Small intestine (tissue), 7 donors: ENCODE measurements around the gene MYO3B. TPM values are rescaled to one million over a fixed set of nuclear protein-coding genes. Genes with fewer than 3 reads are reported as not detected.

ENCODE experiments used
- DNase-seq, 2 donors: peaks; one replicate each; pipeline versions ENCODE4 v3.0.0 to v3.0.0-alpha.2; 2013
- FAIRE-seq: peaks from 2 replicates; lab custom pipeline; 2012; peaks lifted over from hg19 to GRCh38; lab: Jason Lieb, UNC
- H3K27ac ChIP-seq, 3 donors: one replicate each; pipeline ENCODE4 v1.5.1; 2013; ENCODE audit warnings: low read length in 2 of 3, mild to moderate bottlenecking in 2 of 3, control low read depth in 1 of 3, inconsistent platforms in 1 of 3, low read depth in 1 of 3, moderate library complexity in 1 of 3
- H3K27me3 ChIP-seq, 3 donors: one replicate each; pipeline ENCODE4 v1.6.1; 2013; ENCODE audit warnings: low read length in 3 of 3, inconsistent platforms in 1 of 3; ENCODE audit not compliant: control insufficient read depth in 3 of 3, insufficient read depth in 3 of 3
- H3K36me3 ChIP-seq, 3 donors: one replicate each; pipeline ENCODE4 v1.6.1; 2013; ENCODE audit warnings: low read length in 3 of 3, inconsistent platforms in 1 of 3, low read depth in 1 of 3, mild to moderate bottlenecking in 1 of 3, moderate library complexity in 1 of 3; ENCODE audit not compliant: control insufficient read depth in 3 of 3, insufficient read depth in 2 of 3
- H3K4me1 ChIP-seq, 3 donors: one replicate each; pipeline ENCODE4 v1.6.1; 2013; ENCODE audit warnings: low read length in 2 of 3, inconsistent platforms in 1 of 3, low read depth in 1 of 3, mild to moderate bottlenecking in 1 of 3, moderate library complexity in 1 of 3; ENCODE audit not compliant: control insufficient read depth in 3 of 3, insufficient read depth in 2 of 3
- H3K4me3 ChIP-seq, 3 donors: one replicate each; pipeline ENCODE4 v1.5.1; 2013; ENCODE audit warnings: low read length in 3 of 3, control low read depth in 1 of 3, inconsistent platforms in 1 of 3, low read depth in 1 of 3, mild to moderate bottlenecking in 1 of 3, moderate library complexity in 1 of 3
- H3K9me3 ChIP-seq, 2 donors: one replicate each; pipeline ENCODE4 v1.6.1; 2013; ENCODE audit warnings: low read depth in 1 of 2, low read length in 1 of 2; ENCODE audit not compliant: control insufficient read depth in 2 of 2, insufficient read depth in 1 of 2
- WGBS, 3 donors: extraction: QIAGEN DNeasy Blood & Tissue Kit; methylation state at CpG; one replicate each; pipeline ENCODE4 v1.1.7; 2013; 5-methylcytosine and 5-hydroxymethylcytosine counted together
- polyA plus RNA-seq, 4 donors: library from polyadenylated mRNA; stranded (reverse) in 3 of 4; unstranded in 1 of 4; fragments of 200-250 nt in 3 of 4; fragments of 120-200 nt in 1 of 4; gene quantifications; one replicate each; pipeline versions ENCODE4 v1.2.1 to v1.2.3, GENCODE V29; 2013
- donor health status: healthy with polysubstance abuse.
- donor health status: control.
- donor health status: control.
- donor health status: Bipolar disorder and iron deficiency.
- donor health status: healthy.

MYO3B gene
- polyA plus RNA-seq, 4 donors, result 0.03 to 0.81 TPM; not detected in 2

DNA sequence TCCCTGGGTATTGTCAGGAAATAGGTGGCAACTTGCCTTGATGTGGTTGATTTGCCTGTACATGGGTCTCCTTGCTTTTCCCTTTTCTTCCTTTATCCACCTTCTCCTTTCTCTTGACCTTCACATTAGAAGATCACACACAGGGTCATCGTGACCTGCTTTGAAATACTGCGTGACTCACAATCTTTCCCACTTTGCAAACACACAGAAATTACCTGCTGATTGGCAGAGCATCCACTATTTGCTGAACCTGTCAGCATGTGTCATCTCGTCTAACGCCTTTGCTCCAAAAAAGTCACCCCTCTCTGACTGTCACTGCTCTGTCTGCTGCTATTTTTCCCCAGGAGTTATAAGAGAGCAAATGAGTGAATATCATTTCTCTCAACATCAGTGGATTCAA lies 60.8 kb downstream of the MYO3B start:
- Histone ChIP-seq H3K4me3 (no peak overlapping the region), H3K9me3 (no peaks in the 10 kb centered on the region), H3K27ac (no peak overlapping the region), H3K4me1 (no peaks in the 10 kb centered on the region), H3K27me3 (peaks cover 0 to 27% (median under 1%) of the 10 kb centered on the region in 3 donors), H3K36me3 (no peaks in the 10 kb centered on the region)
- no peak for DNase-seq
- 27 to 66% (median 40%) methylated on average over 4 of the region's 4 CpGs for WGBS, 3 donors
- no peak for FAIRE-seq

DNA sequence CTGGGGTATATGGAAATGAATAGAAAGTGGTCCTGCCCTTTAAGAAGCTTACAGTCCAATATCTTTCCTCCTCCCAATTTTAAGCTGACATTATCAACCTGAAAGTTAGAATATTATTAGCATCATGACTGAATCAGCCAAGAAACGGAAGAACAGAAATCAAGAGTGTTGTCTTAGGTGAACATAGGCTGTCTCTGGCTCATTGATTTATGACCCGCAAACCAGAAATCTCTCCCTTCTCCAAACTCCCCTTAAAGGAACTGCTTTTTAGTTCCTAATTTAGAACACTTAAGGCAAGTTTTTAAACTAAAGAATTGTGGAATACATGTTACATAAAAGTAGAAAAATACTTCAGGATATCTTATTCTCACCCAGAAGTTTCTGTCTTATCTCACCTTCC lies 62.7 kb downstream of the MYO3B start:
- WGBS, 3 donors, result 60 to 79% (median 61%) methylated on average over 2 of the region's 2 CpGs
- Histone ChIP-seq H3K27me3 (peaks cover 0 to 31% (median 3%) of the 10 kb centered on the region in 3 donors), H3K27ac (no peak overlapping the region), H3K4me3 (no peak overlapping the region), H3K36me3 (no peaks in the 10 kb centered on the region), H3K4me1 (no peaks in the 10 kb centered on the region), H3K9me3 (no peaks in the 10 kb centered on the region)
- no peak for DNase-seq
- FAIRE-seq, result no peak

DNA sequence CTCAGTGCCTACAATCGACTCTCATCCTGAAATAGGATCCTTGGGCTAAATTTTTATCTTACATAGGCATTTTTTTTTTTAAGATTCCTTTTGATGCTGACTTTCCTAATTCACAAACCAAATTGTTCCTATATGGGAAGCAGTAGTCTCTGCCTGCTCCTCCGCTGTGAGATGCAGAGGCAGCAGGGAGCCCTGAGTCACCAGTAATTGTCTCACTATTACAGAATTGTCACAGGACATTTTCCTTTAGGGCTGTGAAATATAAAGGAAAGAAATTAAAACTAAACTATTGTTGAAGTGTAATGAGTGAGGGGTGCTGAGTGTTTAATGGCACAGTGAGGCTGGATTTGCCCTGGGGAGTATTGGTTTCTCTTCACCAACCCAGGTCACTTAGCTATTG lies 63.8 kb downstream of the MYO3B start:
- H3K4me1 ChIP-seq, result no peaks in the 10 kb centered on the region
- peaks cover 0 to 29% (median 3%) of the 10 kb centered on the region in 3 donors for H3K27me3 ChIP-seq
- no peaks in the 10 kb centered on the region for H3K36me3 ChIP-seq
- WGBS, 3 donors, result 74 to 84% (median 79%) methylated on average over 2 of the region's 2 CpGs
- no peak for FAIRE-seq
- H3K27ac ChIP-seq, result no peak overlapping the region
- no peak for DNase-seq
- no peak overlapping the region for H3K4me3 ChIP-seq
- H3K9me3 ChIP-seq, result no peaks in the 10 kb centered on the region

- H3K9me3 ChIP-seq, result no peaks in the 10 kb centered on the region
- H3K27me3 ChIP-seq, result peaks cover 0 to 29% (median 3%) of the 10 kb centered on the region in 3 donors
- H3K4me3 ChIP-seq, result no peak overlapping the region
- DNase-seq, result no peak
- H3K36me3 ChIP-seq, result no peaks in the 10 kb centered on the region
- 69 to 76% (median 73%) methylated on average over 2 of the region's 2 CpGs for WGBS, 3 donors
- H3K4me1 ChIP-seq, result no peaks in the 10 kb centered on the region
- no peak overlapping the region for H3K27ac ChIP-seq
- FAIRE-seq, result no peak
Measured at GRCh38 chr2:170243118-170243837, 65.3 kb downstream of the MYO3B start.

- FAIRE-seq (no peak), DNase-seq (no peak)
- Histone ChIP-seq H3K36me3 (no peaks in the 10 kb centered on the region), H3K27ac (no peak overlapping the region), H3K27me3 (peaks cover 0 to 25% (median 3%) of the 10 kb centered on the region in 3 donors), H3K4me1 (no peaks in the 10 kb centered on the region), H3K4me3 (no peak overlapping the region), H3K9me3 (no peaks in the 10 kb centered on the region)
- WGBS, 3 donors, result 59 to 76% (median 65%) methylated on average over 4 of the region's 4 CpGs
Measured at GRCh38 chr2:170243898-170244297, 66.0 kb downstream of the MYO3B start.

- no peaks in the 10 kb centered on the region for H3K36me3 ChIP-seq
- no peak overlapping the region for H3K4me3 ChIP-seq
- DNase-seq (no peak), FAIRE-seq (no peak)
- WGBS, 3 donors, result 72 to 75% (median 73%) methylated on average over 4 of the region's 4 CpGs
- H3K27ac ChIP-seq, result no peak overlapping the region
- peaks cover 0 to 23% (median 3%) of the 10 kb centered on the region in 3 donors for H3K27me3 ChIP-seq
- H3K4me1 ChIP-seq, result no peaks in the 10 kb centered on the region
- no peaks in the 10 kb centered on the region for H3K9me3 ChIP-seq
Measured at GRCh38 chr2:170244555-170244954, 66.6 kb downstream of the MYO3B start.

GRCh38 chr2:170245312-170245711 lies 67.4 kb downstream of the MYO3B start:
- H3K27ac ChIP-seq, result no peak overlapping the region
- WGBS, 3 donors, result 83 to 93% (median 91%) methylated on average over 3 of the region's 3 CpGs
- H3K27me3 ChIP-seq, result peaks cover 0 to 19% (median 3%) of the 10 kb centered on the region in 3 donors
- no peaks in the 10 kb centered on the region for H3K4me1 ChIP-seq
- no peak for FAIRE-seq
- no peak for DNase-seq
- no peaks in the 10 kb centered on the region for H3K36me3 ChIP-seq
- H3K4me3 ChIP-seq, result no peak overlapping the region
- no peaks in the 10 kb centered on the region for H3K9me3 ChIP-seq

- WGBS, 3 donors, result 86 to 90% (median 89%) methylated on average over 3 of the region's 3 CpGs
- Histone ChIP-seq H3K27ac (no peak overlapping the region), H3K4me3 (no peak overlapping the region), H3K4me1 (no peaks in the 10 kb centered on the region), H3K36me3 (no peaks in the 10 kb centered on the region), H3K9me3 (no peaks in the 10 kb centered on the region), H3K27me3 (peaks cover 0 to 6% (median 3%) of the 10 kb centered on the region in 3 donors)
- no peak for FAIRE-seq
- DNase-seq, result no peak
Measured at GRCh38 chr2:170247333-170247732, 69.4 kb downstream of the MYO3B start.
